ENCODE data around the gene DYNLT5.

The DYNLT5 gene

GRCh38 chr1:66761221-66761620 lies 9.0 kb downstream of the DYNLT5 start:
- Histone ChIP-seq H3K27ac (ENCODE audit: extremely low read depth, low read depth, low read length) (no peak overlapping the region), H3K9me3 (ENCODE audit: control insufficient read depth, insufficient read depth, low read depth, low read length) (no peaks in the 10 kb centered on the region), H3K36me3 (ENCODE audit: control insufficient read depth in 2 of 2, insufficient read depth in 1 of 2, low read length in 2 of 2) (no peaks in the 10 kb centered on the region), H3K4me3 (ENCODE audit: low read depth, low read length) (no peak overlapping the region), H3K4me1 (ENCODE audit: control insufficient read depth, insufficient read depth, low read length) (no peaks in the 10 kb centered on the region)
- ChIA-PET CTCF (interaction anchor here (0.6 to 6.6 kb wide), 4 partner anchors 168 to 451 kb away, joined by 3 to 64 read pairs (median 3); no protein-coding TSS in a partner anchor), POLR2A (no interaction called here)
- TF ChIP-seq ZNF518A (tag by site-specific recombination; conservative IDR thresholded peaks at IDR 0.05; ENCODE audit: low read depth) (no peak), SP7 (tag by site-specific recombination; IDR thresholded peaks at IDR 0.05) (no peak)

GRCh38 chr1:66764994-66765578 lies 12.8 kb downstream of the DYNLT5 start:
- no peaks in the 10 kb centered on the region for H3K36me3 ChIP-seq (ENCODE audit: control insufficient read depth in 2 of 2, insufficient read depth in 1 of 2, low read length in 2 of 2)
- H3K4me1 ChIP-seq (ENCODE audit: control insufficient read depth, insufficient read depth, low read length): no peaks in the 10 kb centered on the region
- ChIA-PET POLR2A (no interaction called here), CTCF (interaction anchor here (0.5 to 6.6 kb wide), 15 partner anchors 12 to 1491 kb away, joined by 3 to 64 read pairs (median 3); no protein-coding TSS in a partner anchor)
- H3K4me3 ChIP-seq (ENCODE audit: low read depth, low read length): no peak overlapping the region
- H3K9me3 ChIP-seq (ENCODE audit: control insufficient read depth, insufficient read depth, low read depth, low read length): no peaks in the 10 kb centered on the region
- no peak overlapping the region for H3K27ac ChIP-seq (ENCODE audit: extremely low read depth, low read depth, low read length)
- no peak for TF ChIP-seq BCL11B (tag by site-specific recombination; IDR thresholded peaks at IDR 0.05; ENCODE audit: low read depth)
- TF ChIP-seq ZNF654 (tag by site-specific recombination; IDR thresholded peaks at IDR 0.05; ENCODE audit: low read depth): peak; percentile 87
- TF ChIP-seq SP2 (tag by site-specific recombination; IDR thresholded peaks at IDR 0.05): no peak
- TF ChIP-seq ZNF677 (tag by site-specific recombination; IDR thresholded peaks at IDR 0.05): no peak
- TF ChIP-seq ZNF148 (tag by site-specific recombination; IDR thresholded peaks at IDR 0.05; ENCODE audit: borderline replicate concordance): no peak
- no peak for TF ChIP-seq ZNF76 (tag by site-specific recombination; IDR thresholded peaks at IDR 0.05; ENCODE audit: borderline replicate concordance, low read depth)
- TF ChIP-seq ZBTB44 (tag by site-specific recombination; IDR thresholded peaks at IDR 0.05): no peak
- no peak for TF ChIP-seq HOXA7 (CRISPR knock-in tag; IDR thresholded peaks at IDR 0.05; ENCODE audit: borderline replicate concordance)
- no peak for TF ChIP-seq ZNF19 (tag by site-specific recombination; IDR thresholded peaks at IDR 0.05; ENCODE audit: low read depth)
- no peak for TF ChIP-seq ZNF558 (tag by site-specific recombination; IDR thresholded peaks at IDR 0.05)
- TF ChIP-seq ZBTB48 (tag by site-specific recombination; IDR thresholded peaks at IDR 0.05): no peak
- 0 out of 2 replicates have a peak, but pooled peaks have one; percentile 25 for TF ChIP-seq ZNF660 (tag by site-specific recombination; IDR thresholded peaks at IDR 0.05)
- no peak for TF ChIP-seq IKZF3 (tag by site-specific recombination; IDR thresholded peaks at IDR 0.05)
- no peak for TF ChIP-seq REST (tag by site-specific recombination; IDR thresholded peaks at IDR 0.05)
- TF ChIP-seq BCL6B (tag by site-specific recombination; IDR thresholded peaks at IDR 0.05): no peak
- TF ChIP-seq ZNF623 (tag by site-specific recombination; IDR thresholded peaks at IDR 0.05): no peak
- no peak for TF ChIP-seq ZEB2 (tag by site-specific recombination; IDR thresholded peaks at IDR 0.05)

Data from HEK293 (cell line).